Measurements from ENCODE around the gene GNAT3. TPM values are rescaled to one million over a fixed set of nuclear protein-coding genes. Genes with fewer than 3 reads are reported as not detected.

Gene GNAT3
- total and polyA plus RNA-seq, 3 donors from 2014 or later, result 0.38 TPM; not detected in 2

- DNase-seq, result no peak
- TF ChIP-seq CTCF (IDR thresholded peaks at IDR 0.05) (no peak), POLR2A (IDR thresholded peaks at IDR 0.05) (no peak)
- Histone ChIP-seq H3K4me3 (no peak overlapping the region), H3K4me1 (no peaks in the 10 kb centered on the region), H3K27me3 (no peaks in the 10 kb centered on the region), H3K9me3 (no peaks in the 10 kb centered on the region), H3K36me3 (ENCODE audit: low read depth, missing control alignments) (no peaks in the 10 kb centered on the region), H3K27ac (no peak overlapping the region)
- intact Hi-C loops (cut with DNase I; ENCODE audit: low total_unique reads), result no loop called here
- 13 to 31% methylated on average over 1 of the region's 1 CpG for WGBS, 2 donors
Observed at GRCh38 chr7:80533287-80533686, 21.4 kb upstream of the GNAT3 start.

GRCh38 chr7:80532153-80532552, 20.3 kb upstream of the GNAT3 start:
- no peak for DNase-seq
- 89 to 94% methylated on average over 3 of the region's 3 CpGs for WGBS, 2 donors
- intact Hi-C loops (cut with DNase I; ENCODE audit: low total_unique reads), result no loop called here

GRCh38 chr7:80530136-80530535, 18.3 kb upstream of the GNAT3 start:
- 93 to 100% methylated on average over 1 of the region's 1 CpG for WGBS, 2 donors
- intact Hi-C loops (cut with DNase I; ENCODE audit: low total_unique reads), result no loop called here
- no peaks in the 10 kb centered on the region for H3K36me3 ChIP-seq (ENCODE audit: low read depth, missing control alignments)

More at GRCh38 chr7:80532153-80532552, 20.3 kb upstream of the GNAT3 start:
- H3K36me3 ChIP-seq (ENCODE audit: low read depth, missing control alignments), result no peaks in the 10 kb centered on the region
- H3K4me3 ChIP-seq, result no peak overlapping the region
- H3K4me1 ChIP-seq, result no peaks in the 10 kb centered on the region
- no peak overlapping the region for H3K27ac ChIP-seq
- H3K9me3 ChIP-seq, result no peaks in the 10 kb centered on the region
- H3K27me3 ChIP-seq, result no peaks in the 10 kb centered on the region
- TF ChIP-seq POLR2A (IDR thresholded peaks at IDR 0.05), result no peak
- no peak for TF ChIP-seq CTCF (IDR thresholded peaks at IDR 0.05)

GRCh38 chr7:80529362-80529761, 17.5 kb upstream of the GNAT3 start:
- Histone ChIP-seq H3K4me1 (no peaks in the 10 kb centered on the region), H3K27ac (no peak overlapping the region), H3K27me3 (no peaks in the 10 kb centered on the region), H3K9me3 (no peaks in the 10 kb centered on the region), H3K36me3 (ENCODE audit: low read depth, missing control alignments) (no peaks in the 10 kb centered on the region), H3K4me3 (no peak overlapping the region)
- WGBS, 2 donors, result 89 to 91% methylated on average over 4 of the region's 4 CpGs
- intact Hi-C loops (cut with DNase I; ENCODE audit: low total_unique reads), result no loop called here
- TF ChIP-seq POLR2A (IDR thresholded peaks at IDR 0.05) (no peak), CTCF (IDR thresholded peaks at IDR 0.05) (no peak)
- no peak for DNase-seq

More at GRCh38 chr7:80530136-80530535, 18.3 kb upstream of the GNAT3 start:
- no peak for DNase-seq
- Histone ChIP-seq H3K9me3 (no peaks in the 10 kb centered on the region), H3K4me3 (no peak overlapping the region), H3K27ac (no peak overlapping the region), H3K4me1 (no peaks in the 10 kb centered on the region), H3K27me3 (no peaks in the 10 kb centered on the region)
- TF ChIP-seq CTCF (IDR thresholded peaks at IDR 0.05) (no peak), POLR2A (IDR thresholded peaks at IDR 0.05) (no peak)

GRCh38 chr7:80528689-80529088, 16.8 kb upstream of the GNAT3 start:
- Histone ChIP-seq H3K36me3 (ENCODE audit: low read depth, missing control alignments) (no peaks in the 10 kb centered on the region), H3K9me3 (no peaks in the 10 kb centered on the region), H3K27me3 (no peaks in the 10 kb centered on the region), H3K27ac (no peak overlapping the region), H3K4me1 (no peaks in the 10 kb centered on the region), H3K4me3 (no peak overlapping the region)
- intact Hi-C loops (cut with DNase I; ENCODE audit: low total_unique reads), result no loop called here
- DNase-seq, result no peak
- TF ChIP-seq POLR2A (IDR thresholded peaks at IDR 0.05) (no peak), CTCF (IDR thresholded peaks at IDR 0.05) (no peak)
- 100% methylated on average over 2 of the region's 2 CpGs; no CpG with 5 or more reads in 1 of the 2 donors for WGBS, 2 donors
